Measurements from ENCODE around the gene BANF2.

- TF ChIP-seq CTCF (IDR thresholded peaks at IDR 0.05; ENCODE audit: low read depth, low read length, missing input control): no peak
- no peak for TF ChIP-seq GABPA (IDR thresholded peaks at IDR 0.05 in 1 of 2, conservative IDR thresholded peaks at IDR 0.05 in 1 of 2)
Measured at GRCh38 chr20:17750722-17751045, 50.9 kb downstream of the BANF2 start.

Data from liver (tissue), 3 donors.